ENCODE data around the gene TCF3.
"Not testable (repeated sequence)": the region's sequence is repeated elsewhere in the genome, so short reads cannot be mapped to it uniquely, and the experiment has no call there.

TCF3 gene

DNA sequence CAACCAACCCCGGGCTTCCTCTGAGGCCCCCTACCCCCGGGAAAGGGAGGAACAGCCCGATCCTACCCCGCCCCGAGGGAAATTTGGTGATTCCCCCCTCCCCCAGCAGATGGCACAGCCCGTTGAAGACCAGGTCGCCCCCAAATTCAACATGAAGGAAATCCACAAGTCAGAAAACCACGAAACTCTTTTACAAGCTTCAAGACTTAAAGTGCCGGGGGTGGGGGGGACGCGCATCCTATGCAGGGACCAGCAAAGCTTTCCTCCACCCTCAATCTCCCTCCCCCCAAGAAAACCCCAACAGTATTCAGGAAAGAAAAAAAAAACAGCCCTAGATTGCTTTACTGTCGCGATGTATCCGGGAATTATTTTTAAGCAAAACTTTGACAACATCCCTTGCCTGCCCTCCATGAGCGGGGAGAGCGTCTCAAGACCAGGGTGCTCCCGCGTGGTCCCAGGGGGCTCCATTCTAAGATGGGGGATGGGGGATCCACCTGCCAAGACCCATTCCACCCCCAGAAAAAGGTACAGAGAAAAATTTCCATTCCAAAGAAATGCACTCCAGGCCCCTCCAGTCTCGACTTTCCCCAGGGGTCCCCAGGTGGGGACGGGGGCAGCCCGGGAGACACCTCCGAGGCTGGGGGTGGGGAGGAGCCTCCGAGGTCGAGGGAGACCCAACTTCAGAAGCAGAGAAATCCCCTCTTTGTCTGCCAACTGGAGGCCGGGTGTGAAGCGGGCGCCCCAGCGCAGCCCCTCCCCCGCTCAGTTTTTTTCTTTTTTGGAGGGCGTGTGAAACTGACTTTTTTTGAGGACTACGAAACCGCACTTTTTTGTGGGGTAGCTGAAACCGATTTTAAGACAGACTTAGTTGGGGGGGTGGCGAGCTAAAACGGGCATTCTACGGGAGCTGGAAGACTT, 1.5 kb downstream of the TCF3 start:
- DNase-seq: peak; percentile 72

DNA sequence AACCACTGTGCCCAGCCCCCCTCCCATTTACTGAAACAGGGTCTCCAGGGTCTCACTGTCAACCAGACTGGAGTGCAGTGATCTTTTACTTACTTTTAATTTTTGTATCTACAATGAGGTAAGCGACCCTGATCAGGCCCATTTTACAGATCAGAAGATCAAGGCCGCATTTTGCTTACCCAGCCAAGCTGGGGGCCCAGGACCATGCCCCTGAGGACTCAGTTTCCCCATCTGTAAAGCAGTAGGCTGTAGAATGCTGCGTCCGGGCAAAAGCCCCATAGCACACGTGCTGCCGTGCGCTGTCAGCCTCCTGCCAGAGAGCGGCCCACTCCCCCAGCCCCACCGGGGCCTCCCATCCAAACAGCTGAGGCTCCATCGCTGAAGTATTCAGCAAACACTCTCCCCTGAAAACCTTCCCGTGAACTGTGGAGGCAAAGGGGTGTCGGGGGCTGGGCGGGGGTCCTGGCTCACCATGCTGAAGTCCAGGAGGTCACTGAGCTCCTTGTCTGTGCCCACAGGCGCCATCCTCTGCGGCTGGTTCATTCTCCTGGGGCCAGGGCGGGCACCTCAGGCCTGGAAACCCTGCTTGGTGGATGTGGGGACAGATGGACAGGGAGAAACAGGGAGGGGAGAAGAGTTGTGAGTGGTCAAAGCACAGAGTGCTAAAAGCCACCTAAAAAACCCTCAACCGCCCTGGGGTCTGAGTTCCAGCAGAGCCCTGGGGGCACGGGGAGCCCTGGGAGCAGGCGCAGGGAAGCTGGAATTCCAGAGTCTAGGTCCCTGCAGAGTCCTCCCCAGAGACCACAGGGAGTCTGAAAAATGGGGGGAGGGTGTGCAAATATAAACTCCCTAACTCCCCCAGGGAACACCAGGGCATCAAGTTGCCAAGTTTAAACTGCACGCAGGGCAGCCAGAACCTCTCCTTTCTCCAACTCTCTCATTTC, 2.4 kb downstream of the TCF3 start:
- no peak for DNase-seq

DNA sequence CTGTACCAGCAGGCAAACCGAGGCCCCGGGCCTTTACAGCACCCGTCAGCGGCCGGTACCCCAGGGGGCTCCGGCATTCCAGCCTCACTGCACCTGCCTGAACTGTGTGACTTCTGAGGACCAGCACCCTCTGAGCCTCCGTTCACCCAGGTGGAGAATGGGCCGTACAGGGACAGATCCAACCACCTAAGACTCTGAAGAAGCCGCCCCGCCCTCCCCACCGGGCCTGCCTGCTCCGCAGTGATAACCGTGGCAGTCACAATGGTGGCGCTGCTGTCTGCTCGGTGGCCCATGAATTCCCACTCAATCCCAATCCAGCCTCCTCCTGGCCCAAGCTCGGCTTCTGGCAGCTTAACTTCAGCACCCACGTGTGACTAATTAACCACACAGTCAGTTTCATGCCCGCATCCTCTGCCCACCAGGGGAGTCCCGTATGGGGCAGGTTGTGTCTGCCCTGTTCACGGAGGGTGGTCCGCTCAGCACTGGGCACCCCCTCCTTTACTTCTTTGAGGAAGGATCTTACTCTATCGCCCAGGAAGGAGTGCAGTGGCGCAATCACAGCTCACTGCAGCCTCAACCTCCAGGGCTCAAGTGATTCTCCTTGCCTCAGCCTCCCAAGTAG, 3.4 kb downstream of the TCF3 start:
- no peak for DNase-seq

DNA sequence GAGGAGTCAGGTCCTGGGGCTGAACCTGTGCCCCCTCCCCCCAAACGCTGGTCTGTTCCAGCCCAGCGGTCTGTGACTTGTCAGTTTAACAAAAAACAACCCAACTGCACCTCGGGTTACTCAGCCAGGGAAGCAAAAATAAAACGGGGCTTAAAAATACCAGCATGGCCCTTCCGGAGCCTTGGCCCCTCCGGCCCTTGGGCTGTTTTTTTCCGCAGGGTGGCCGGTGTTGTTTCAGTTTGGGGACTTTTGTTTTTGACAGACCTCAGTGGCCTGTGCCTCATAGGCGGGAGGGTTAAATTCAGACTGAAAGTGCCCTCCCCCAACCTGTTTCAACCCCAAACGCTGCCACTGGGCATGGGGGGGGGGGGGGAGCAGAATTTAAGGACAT, 4.0 kb downstream of the TCF3 start:
- DNase-seq: no peak

DNA sequence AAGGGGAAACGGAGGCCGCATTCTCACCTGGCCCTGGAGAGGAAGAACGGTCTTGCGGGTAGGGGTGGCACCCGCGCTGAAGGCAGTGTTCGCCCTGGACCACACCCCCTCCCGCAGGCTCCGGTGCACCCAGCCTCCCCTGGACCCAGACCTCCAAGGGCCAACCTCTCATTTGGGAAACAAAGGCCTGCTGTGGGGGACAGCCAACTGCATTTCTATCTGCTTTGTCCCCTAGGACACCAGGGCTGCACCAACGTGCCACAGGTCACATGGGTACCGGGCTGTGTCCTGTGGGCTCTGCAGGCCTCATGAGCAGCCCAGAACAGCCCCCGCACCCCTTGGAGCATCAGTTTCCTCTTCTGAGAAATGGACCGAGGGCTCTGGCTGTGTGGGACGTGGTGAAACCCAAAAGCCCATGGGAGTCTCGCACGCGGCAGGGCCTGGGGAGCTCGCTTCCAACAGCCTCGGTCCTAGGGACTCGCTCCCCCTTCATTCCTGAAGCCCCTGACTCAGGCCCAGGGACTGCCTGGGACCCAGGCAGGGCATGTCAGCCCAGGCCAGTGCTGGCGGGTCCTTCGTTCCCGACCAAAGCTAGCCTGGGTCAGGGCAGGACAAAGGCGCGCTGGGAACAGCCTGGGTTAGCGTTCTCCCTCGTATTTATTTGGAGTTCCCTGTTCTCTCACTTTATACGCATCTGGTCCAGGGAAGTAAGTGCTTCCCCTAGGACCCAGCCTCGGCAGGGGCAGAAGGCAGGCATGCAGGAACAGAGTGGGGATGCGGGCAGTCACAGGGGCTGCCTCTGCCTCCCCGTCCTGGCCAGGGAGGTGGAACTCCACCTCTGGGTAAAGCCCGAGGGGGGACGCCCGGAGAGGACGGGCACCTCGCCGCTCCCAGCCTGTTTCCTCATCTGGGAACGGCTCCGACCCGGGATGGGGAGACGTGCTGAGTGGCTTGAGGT, 4.6 kb downstream of the TCF3 start:
- DNase-seq: no peak

DNA sequence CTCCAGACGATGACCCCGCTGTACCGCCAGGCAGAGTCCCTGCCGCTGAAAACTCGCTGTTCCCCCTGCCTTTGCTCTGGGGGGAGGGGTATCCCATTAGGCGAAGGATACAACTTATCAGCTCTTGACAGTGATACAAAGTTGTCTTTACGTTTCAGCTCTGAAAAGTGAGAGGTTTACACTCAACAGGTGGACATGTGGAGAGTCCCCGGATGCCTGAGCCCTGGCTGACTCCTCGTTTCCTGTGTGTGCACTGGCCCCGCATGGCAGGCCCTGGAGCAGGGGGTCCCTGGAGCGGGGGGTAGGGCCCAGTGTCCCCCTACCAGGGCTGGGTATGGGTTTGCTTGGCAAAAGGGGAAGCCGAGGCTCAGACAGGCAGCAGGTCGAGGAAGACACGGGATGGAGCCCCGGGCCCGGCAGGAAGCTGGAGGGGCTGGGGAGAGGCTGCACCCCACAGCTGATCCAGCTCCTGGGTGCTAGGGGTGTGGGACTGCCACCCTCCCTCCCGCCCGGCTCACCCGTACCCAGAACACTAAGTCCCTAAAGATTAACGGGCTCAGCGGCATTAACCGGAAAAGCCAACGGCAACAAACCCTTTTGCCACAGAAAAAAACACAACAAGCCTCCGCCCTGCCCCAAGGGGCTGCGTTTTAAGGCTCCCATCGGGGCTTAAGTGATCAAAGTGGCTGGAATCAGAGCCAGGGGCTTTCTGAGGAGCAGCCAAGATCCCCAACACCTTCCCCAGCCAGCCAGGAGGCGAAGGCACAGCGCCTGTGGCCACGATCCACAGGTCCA, 5.6 kb downstream of the TCF3 start:
- DNase-seq: no peak

DNA sequence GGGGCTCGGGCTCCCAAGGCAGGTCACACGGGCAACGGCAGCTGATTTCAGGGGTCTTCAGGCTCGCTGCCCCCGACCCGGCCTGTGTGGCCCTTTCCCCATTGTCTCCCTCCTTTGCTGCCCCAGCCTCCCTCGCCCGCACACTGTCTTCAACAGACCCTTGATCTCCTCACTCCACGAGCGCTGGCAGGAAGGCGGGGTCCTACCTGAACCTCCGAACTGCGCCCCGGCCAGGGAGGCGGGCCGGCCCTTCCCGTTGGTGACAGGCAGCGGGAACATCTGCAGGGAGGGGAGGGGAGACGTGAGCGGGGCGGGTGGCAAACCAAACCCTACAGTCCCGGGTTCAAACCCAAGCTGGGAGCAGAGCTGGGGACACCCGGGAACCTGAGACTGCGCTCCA, 6.3 kb downstream of the TCF3 start:
- DNase-seq: no peak

DNA sequence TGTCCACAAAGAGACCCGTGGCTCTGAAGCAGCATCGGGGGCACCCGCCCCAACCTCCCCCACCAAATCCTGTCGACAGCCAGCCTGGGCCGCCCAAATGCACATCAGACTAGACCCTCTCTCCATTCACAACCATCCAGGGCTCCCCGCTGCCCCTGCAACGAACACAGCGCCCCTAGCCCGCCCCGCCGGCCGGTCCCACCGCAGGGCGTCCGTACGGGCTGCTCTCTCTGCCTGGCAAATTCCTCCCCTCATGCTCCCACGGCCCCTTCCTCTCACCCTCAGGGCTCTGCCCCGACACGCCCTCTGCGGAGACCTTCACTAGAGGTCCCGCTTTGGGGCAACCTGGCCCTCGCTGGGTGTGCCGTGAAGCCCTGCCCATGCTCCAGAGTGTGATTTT, 7.1 kb downstream of the TCF3 start:
- no peak for DNase-seq

DNA sequence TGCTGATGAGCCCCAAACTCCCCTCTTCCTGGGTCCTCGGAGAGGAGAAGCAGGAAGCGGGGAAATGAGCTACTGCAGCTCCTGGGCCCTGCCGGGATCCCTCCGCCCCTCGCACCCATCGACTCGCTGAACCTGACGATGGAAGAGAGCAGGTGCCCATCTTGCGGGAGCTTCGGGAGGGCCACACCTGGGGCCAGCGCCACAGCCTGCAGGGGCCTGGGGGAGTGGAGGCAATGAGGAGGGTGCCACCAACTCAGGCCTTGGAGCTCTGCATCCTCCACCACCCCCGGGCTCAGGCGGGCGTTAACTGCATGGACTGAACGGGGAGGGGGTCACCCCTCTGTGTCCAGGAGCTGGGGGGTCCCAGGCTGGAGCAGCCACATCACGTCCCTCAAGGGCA, 8.3 kb downstream of the TCF3 start:
- no peak for DNase-seq

DNA sequence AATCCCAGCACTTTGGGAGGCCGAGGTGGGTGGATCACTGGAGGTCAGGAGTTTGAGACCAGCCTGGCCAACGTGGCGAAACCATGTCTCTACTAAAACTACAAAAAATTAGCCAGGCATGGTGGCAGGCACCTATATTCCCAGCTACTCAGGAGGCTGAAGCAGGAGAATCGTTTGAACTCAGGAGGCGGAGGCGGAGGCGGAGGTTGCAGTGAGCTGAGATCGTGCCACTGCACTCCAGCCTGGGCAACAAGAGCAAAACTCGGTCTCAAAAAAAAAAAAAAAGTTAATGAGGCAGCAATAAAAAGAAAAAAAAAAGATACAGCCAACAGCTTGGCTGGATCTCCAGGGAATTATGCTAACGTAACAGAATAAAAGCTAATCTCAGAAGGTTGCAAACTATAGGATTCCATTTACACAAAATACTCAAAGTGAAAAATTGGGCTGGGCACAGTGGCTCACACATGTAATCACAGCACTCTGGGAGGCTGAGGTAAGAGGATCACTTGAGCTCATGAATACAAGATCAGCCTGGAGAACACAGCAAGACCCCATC, 11.4 kb downstream of the TCF3 start:
- DNase-seq: not testable (repeated sequence)

DNA sequence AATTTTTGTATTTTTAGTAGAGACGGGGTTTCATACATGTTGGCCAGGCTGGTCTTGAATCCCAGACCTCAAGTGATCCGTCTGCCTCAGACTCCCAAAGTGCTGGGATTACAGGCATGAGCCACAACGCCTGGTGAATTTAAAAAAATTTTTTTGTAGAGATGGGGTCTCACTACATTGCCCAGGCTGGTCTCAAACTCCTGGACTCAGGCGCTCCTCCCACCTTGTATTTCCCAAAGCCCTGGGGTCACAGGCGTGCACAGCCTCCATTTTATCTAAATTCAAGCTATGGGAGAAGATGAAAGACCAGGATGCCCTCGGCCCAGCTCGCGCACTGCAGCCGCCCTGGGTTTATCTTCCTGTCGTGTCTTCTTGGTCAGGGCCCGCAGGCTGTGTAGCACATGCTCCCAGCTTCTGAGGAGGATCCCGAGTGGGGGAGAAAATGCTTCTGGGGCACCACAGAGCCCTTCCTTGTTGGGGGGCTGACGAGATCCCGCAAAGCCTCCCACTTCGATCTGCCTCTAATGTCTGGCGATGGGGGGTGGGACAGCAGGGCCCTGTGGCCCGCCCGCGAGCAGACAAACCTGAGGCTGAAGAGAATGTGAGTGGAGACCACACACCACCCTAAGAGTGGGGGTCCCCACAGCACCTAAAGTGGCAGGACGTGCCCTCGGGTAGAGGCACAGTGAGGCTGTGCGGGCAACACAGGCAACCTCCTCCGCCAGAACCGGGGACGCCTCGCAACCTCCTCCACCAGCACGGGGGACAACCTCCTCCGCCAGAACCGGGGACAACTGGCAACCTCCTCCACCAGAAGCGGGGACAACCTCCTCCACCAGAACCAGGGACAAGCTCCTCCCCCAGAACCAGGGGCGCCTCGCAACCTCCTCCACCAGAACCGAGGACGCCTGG, 15.8 kb downstream of the TCF3 start:
- DNase-seq: no peak

DNA sequence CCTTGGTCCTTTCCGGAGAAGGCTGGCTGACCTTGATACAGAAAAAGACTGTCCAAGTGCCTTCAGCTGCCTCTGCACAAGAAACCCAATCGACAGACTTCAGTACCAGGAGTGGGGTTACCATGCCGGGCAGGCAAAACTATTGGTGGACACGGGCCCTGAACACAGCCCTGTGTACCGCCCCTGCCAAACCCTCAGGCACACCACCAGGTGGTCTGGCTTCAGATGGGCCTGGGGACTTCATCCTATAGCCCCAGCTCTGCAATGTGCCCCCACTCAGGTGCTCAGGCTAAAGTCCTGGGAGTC, 17.5 kb downstream of the TCF3 start:
- DNase-seq: no peak

DNA sequence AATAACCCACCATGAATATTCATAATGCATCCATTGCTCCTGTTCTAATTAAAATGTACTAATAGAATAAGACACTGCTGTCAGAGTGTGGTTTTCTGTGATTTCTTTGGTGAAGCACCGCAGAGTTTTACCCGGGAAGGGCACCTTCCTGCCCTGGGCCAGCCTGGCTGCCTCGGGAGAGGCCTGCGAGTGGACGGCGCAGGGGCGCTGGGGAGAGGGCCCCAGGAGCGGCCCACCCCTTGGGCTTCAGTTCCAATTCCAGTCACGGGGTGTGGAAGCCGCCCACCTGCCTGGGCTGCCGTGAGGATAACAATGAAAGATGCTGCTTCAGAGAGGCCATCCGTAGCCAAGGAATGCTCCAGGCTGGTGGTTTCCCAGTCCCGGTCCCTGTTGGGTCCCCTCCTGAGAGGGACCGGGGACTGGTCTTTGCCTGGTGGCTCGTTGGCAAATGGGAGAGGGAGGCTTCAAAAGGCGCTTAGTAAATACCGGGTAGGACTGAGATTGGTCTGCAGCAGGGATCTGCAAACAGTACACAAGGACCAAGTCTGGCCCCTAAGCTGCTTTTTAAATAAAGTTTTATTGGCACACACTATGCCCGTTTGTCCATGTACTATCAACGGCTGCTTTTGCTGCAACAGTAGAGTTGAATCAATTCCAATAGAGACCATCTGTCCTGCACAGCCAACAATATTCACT, 18.0 kb downstream of the TCF3 start:
- no peak for DNase-seq

DNA sequence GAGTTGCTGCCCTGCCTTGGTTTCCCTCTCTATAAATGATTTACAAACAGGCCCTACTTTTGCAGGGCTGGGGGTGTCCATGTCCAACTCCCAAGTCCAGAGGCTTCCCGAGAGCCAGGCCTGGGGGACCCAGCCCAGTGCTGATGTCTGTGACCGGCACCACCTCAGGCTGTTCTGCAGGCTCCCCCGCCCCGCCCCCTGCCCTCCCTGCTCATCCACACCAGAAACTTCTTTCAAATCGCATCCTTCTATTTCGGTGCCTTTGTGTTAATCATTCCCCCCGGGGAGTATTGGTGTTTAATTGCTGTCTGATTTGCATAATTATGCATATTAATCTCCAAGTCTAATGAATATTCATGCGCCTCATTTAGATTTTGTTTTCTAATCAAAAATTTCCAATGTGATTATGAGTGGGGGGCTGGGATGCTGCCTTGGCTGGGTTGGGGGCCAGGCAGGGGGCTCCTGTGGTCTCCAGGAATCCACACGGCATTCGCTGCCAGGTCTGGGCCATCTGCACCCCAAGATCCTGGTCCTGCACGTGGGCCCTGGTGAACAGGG, 19.1 kb downstream of the TCF3 start:
- DNase-seq: no peak

DNA sequence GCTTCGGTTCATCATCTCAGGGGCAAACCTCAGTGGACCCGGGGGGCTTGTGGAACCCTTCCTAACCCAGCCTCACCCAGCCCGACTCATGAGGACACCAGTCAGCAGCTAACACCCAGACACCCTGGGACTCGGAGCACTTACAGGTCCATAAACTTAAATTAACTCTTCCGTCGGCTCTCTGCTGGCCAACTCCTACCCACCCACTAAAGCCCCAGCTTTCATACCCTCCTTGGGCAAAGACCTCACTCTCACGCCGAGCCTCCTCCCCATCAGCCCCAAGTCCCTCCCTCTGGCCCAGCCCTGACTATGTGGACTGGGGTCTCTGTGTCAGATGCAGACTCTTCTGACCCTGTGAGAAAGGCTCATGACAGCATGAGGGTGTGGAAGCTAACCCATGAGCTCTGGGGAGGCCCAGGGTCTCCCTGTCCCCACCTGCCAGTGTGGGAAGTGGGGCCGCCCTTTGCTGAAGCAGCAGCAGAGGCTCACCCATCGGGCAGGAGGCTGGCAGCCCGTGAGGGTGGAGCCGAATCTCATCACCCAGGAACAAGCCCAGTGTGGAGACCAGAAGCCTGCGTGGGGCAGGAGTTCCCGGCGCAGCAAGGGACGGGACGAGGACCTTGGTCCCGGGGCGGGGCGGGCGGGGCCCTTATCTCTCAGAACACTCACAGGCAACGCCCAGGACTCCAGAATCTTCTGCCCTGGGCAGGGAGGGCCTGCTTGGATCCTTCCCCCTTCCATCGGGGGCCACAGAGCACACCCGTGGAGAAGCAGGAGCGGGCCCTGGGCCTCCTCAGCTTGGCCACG, 19.8 kb downstream of the TCF3 start:
- DNase-seq: no peak

DNA sequence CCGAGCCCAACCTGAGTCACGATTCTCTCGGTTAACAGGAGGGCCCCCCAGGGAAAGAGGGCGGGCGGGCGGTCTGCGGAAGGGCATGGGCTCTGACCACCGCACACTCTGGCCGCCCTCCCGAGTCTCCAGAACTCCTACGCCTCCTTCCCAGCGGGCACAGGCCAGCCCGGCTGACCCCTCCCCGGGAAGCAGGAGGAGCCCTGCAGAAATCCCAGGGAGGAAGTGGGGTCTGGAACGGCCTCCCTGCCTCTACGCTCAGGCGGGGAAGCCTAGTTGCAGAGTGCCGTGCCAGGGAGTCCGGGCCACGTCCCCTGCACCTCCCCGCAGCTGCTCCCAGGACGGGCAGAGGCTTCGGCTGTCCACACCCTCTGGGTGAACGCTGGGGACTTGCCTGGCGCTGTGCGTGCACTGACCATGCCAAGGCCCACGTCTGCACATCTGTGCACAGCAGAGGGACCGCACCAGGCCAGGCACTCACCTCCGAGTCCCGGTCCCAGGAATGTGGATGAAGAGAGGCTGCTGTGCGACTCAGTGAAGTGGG, 20.8 kb downstream of the TCF3 start:
- DNase-seq: no peak

DNA sequence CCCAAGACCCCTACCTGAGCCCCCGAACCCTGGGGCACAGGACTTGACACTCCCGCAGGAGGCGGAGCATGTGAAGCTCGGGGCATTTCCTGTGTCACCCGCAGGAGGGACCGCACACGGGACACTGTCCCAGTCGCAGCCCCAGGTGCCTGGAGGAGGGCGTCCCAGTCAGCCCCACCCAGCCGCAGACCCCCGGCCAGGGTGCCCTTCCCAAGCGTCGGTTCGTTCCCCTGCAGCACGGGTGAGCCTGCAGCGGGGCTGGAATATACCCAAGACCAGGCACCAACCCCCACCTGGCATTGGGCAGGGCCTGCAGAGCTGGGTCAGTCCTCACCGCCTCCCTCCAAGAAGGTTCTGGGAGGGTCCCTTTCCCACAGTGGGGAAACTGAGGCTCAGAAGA, 21.6 kb downstream of the TCF3 start:
- no peak for DNase-seq

DNA sequence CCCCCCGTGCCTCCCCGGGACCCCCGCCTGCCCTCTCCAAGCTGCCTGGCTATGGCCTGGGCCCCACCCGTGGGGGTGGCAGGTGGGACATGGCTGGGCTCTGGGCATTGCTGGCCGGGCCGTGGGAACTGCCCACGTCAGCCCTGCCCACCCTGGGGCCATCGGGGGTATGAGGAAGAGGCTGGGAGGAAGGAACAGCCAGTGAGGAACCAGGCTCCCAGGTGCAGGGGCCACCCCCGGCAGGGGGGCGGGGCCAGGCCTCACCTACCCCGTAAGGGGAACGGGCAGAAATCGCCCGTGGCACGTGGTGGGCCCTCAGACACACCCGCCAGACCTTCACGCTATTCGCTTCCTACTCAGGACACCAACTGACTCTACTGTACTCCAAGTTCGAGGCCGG, 22.4 kb downstream of the TCF3 start:
- no peak for DNase-seq
